Measurements from ENCODE around the gene RCAN1. TPM values are rescaled to one million over a fixed set of nuclear protein-coding genes. Genes with fewer than 3 reads are reported as not detected.
"Not testable (repeated sequence)": the region's sequence is repeated elsewhere in the genome, so short reads cannot be mapped to it uniquely, and the experiment has no call there.

The RCAN1 gene
- total RNA-seq, 2 experiments from 2014 or later, result 1.1 to 1.5 TPM

GRCh38 chr21:34609244-34609932 lies 5.5 kb downstream of the RCAN1 start:
- Histone ChIP-seq H3K27ac (ENCODE audit: low read depth in 1 of 2, low read length in 2 of 2) (no peak overlapping the region), H3K27me3 (ENCODE audit: control insufficient read depth in 1 of 2, insufficient read depth in 2 of 2, low read length in 2 of 2) (no peaks in the 10 kb centered on the region), H3K4me3 (ENCODE audit: low read length) (no peak overlapping the region), H3K36me3 (ENCODE audit: insufficient read depth, low read length) (no peaks in the 10 kb centered on the region), H3K9me3 (ENCODE audit: control insufficient read depth in 1 of 2, insufficient read depth in 1 of 2, low read length in 2 of 2) (no peaks in the 10 kb centered on the region), H3K4me1 (ENCODE audit: insufficient read depth, low read length) (peaks cover 8% of the 10 kb centered on the region)
- Mint-ChIP-seq H3K36me3 (ENCODE audit: low read depth) (peaks cover 4% of the 10 kb centered on the region), H3K27me3 (no peaks in the 10 kb centered on the region), H3K9me3 (no peaks in the 10 kb centered on the region), H3K4me3 (no peak overlapping the region), H3K27ac (no peak overlapping the region), H3K4me1 (ENCODE audit: low read depth) (peaks cover 24% of the 10 kb centered on the region)
- ATAC-seq (ENCODE audit: poor library complexity) (no peak), DNase-seq (no peak)
- POLR2A ChIA-PET, result no interaction called here
- no peak for TF ChIP-seq CTCF (IDR thresholded peaks at IDR 0.05)
- CTCF ChIA-PET, result interaction anchor here (1.0 to 1.1 kb wide), 2 partner anchors 9 to 21 kb away, joined by 3 read pairs; no protein-coding TSS in a partner anchor
- intact Hi-C loops (cut with DNase I, micrococcal nuclease), result loop anchor here in 1 of 2 experiments (2.0 kb wide), 1 partner anchor 17 kb away; no protein-coding TSS in a partner anchor

- H3K4me1 ChIP-seq (ENCODE audit: insufficient read depth, low read length); H3K27ac ChIP-seq (ENCODE audit: low read depth in 1 of 2, low read length in 2 of 2); H3K27me3 ChIP-seq (ENCODE audit: control insufficient read depth in 1 of 2, insufficient read depth in 2 of 2, low read length in 2 of 2); ATAC-seq (ENCODE audit: poor library complexity); H3K4me3 Mint-ChIP-seq; H3K9me3 Mint-ChIP-seq; DNase-seq; intact Hi-C loops (cut with DNase I, micrococcal nuclease); H3K27me3 Mint-ChIP-seq; POLR2A ChIA-PET; H3K9me3 ChIP-seq (ENCODE audit: control insufficient read depth in 1 of 2, insufficient read depth in 1 of 2, low read length in 2 of 2); CTCF ChIA-PET; H3K4me3 ChIP-seq (ENCODE audit: low read length); H3K36me3 Mint-ChIP-seq (ENCODE audit: low read depth); H3K36me3 ChIP-seq (ENCODE audit: insufficient read depth, low read length); H3K4me1 Mint-ChIP-seq (ENCODE audit: low read depth); H3K27ac Mint-ChIP-seq: not testable (repeated sequence)
Measured at GRCh38 chr21:34607376-34607775, 7.5 kb downstream of the RCAN1 start.

GRCh38 chr21:34606621-34607020 lies 8.3 kb downstream of the RCAN1 start:
- DNase-seq (no peak), ATAC-seq (ENCODE audit: poor library complexity) (no peak)
- Mint-ChIP-seq H3K4me1 (ENCODE audit: low read depth) (no peaks in the 10 kb centered on the region), H3K4me3 (no peak overlapping the region), H3K36me3 (ENCODE audit: low read depth) (no peaks in the 10 kb centered on the region), H3K9me3 (no peaks in the 10 kb centered on the region), H3K27me3 (no peaks in the 10 kb centered on the region), H3K27ac (no peak overlapping the region)
- Histone ChIP-seq H3K27ac (ENCODE audit: low read depth in 1 of 2, low read length in 2 of 2) (no peak overlapping the region), H3K27me3 (ENCODE audit: control insufficient read depth in 1 of 2, insufficient read depth in 2 of 2, low read length in 2 of 2) (no peaks in the 10 kb centered on the region), H3K36me3 (ENCODE audit: insufficient read depth, low read length) (no peaks in the 10 kb centered on the region), H3K9me3 (ENCODE audit: control insufficient read depth in 1 of 2, insufficient read depth in 1 of 2, low read length in 2 of 2) (no peaks in the 10 kb centered on the region), H3K4me3 (ENCODE audit: low read length) (no peak overlapping the region), H3K4me1 (ENCODE audit: insufficient read depth, low read length) (peaks cover 4% of the 10 kb centered on the region)
- CTCF ChIA-PET, result no interaction called here
- no peak for TF ChIP-seq CTCF (IDR thresholded peaks at IDR 0.05)
- intact Hi-C loops (cut with DNase I, micrococcal nuclease), result no loop called here
- POLR2A ChIA-PET, result no interaction called here

- Mint-ChIP-seq H3K4me3 (no peak overlapping the region), H3K9me3 (no peaks in the 10 kb centered on the region), H3K27me3 (no peaks in the 10 kb centered on the region), H3K36me3 (ENCODE audit: low read depth) (no peaks in the 10 kb centered on the region), H3K27ac (no peak overlapping the region), H3K4me1 (ENCODE audit: low read depth) (no peaks in the 10 kb centered on the region)
- CTCF ChIA-PET, result no interaction called here
- Histone ChIP-seq H3K27ac (ENCODE audit: low read depth in 1 of 2, low read length in 2 of 2) (no peak overlapping the region), H3K36me3 (ENCODE audit: insufficient read depth, low read length) (no peaks in the 10 kb centered on the region), H3K4me1 (ENCODE audit: insufficient read depth, low read length) (peaks cover 4% of the 10 kb centered on the region), H3K4me3 (ENCODE audit: low read length) (no peak overlapping the region), H3K9me3 (ENCODE audit: control insufficient read depth in 1 of 2, insufficient read depth in 1 of 2, low read length in 2 of 2) (no peaks in the 10 kb centered on the region), H3K27me3 (ENCODE audit: control insufficient read depth in 1 of 2, insufficient read depth in 2 of 2, low read length in 2 of 2) (no peaks in the 10 kb centered on the region)
- intact Hi-C loops (cut with DNase I, micrococcal nuclease), result no loop called here
- ATAC-seq (ENCODE audit: poor library complexity) (no peak), DNase-seq (no peak)
- POLR2A ChIA-PET, result no interaction called here
- TF ChIP-seq CTCF (IDR thresholded peaks at IDR 0.05), result no peak
Measured at GRCh38 chr21:34606051-34606450, 8.9 kb downstream of the RCAN1 start.

- intact Hi-C loops (cut with DNase I, micrococcal nuclease); H3K27me3 ChIP-seq (ENCODE audit: control insufficient read depth in 1 of 2, insufficient read depth in 2 of 2, low read length in 2 of 2); H3K36me3 Mint-ChIP-seq (ENCODE audit: low read depth); H3K36me3 ChIP-seq (ENCODE audit: insufficient read depth, low read length); H3K27me3 Mint-ChIP-seq; ATAC-seq (ENCODE audit: poor library complexity); H3K27ac Mint-ChIP-seq; H3K4me1 ChIP-seq (ENCODE audit: insufficient read depth, low read length); H3K4me3 ChIP-seq (ENCODE audit: low read length); H3K9me3 ChIP-seq (ENCODE audit: control insufficient read depth in 1 of 2, insufficient read depth in 1 of 2, low read length in 2 of 2); POLR2A ChIA-PET; DNase-seq; H3K4me1 Mint-ChIP-seq (ENCODE audit: low read depth); H3K27ac ChIP-seq (ENCODE audit: low read depth in 1 of 2, low read length in 2 of 2); CTCF ChIA-PET; H3K9me3 Mint-ChIP-seq; H3K4me3 Mint-ChIP-seq: not testable (repeated sequence)
Measured at GRCh38 chr21:34604956-34605355, 10.0 kb downstream of the RCAN1 start.

Measured in CD4-positive, alpha-beta T cell (primary cell).